Activated naive CD4-positive, alpha-beta T cell treated with anti-CD3 and anti-CD28 coated beads, Interleukin-2, amount 50 U/mL, for 72 hours (primary cell): ENCODE results near the gene MAFB. TPM values are rescaled to one million over a fixed set of nuclear protein-coding genes. Genes with fewer than 3 reads are reported as not detected.
"Not testable (repeated sequence)": the region's sequence is repeated elsewhere in the genome, so short reads cannot be mapped to it uniquely, and the experiment has no call there.

Experiments
- ATAC-seq, 2 donors: fragments of 150-1000 bp; cut with Tn5 transposase; 2 replicates each; pipeline ENCODE4 v1.10.0; 2021; ENCODE audit warnings: mild to moderate bottlenecking in 2 of 2, moderate library complexity in 2 of 2
- DNase-seq, 2 donors: peaks; one replicate each; pipeline ENCODE4 v3.0.0; 2021 to 2022; ENCODE audit warnings: low spot score in 2 of 2
- H3K27ac Mint-ChIP-seq, 2 donors: one replicate each; pipeline ENCODE4 v1.8.0; 2022; ENCODE audit warnings: mild to moderate bottlenecking in 2 of 2, mixed read lengths in 2 of 2
- H3K36me3 Mint-ChIP-seq, 2 donors: one replicate each; pipeline ENCODE4 v1.8.0; 2022; ENCODE audit warnings: mixed read lengths in 2 of 2
- H3K9me3 Mint-ChIP-seq, 2 donors: one replicate each; pipeline ENCODE4 v1.8.0; 2022; ENCODE audit warnings: mixed read lengths in 2 of 2
- total RNA-seq, 2 donors: library from RNA; stranded (reverse); gene quantifications; one replicate each; pipeline ENCODE4 v1.2.3, GENCODE V29; 2022

Gene MAFB
- total RNA-seq, result under 1 TPM in 1 of 2 donors, not detected in 1; 0.12 TPM

GRCh38 chr20:40689100-40689942 lies at the start of gene MAFB:
Gene MAFB (minus strand): TSS chr20:40689236. CDS start chr20:40688850, 386 bp downstream.
- ATAC-seq (peak; percentile 54 to 81), DNase-seq (peak in 1 of 2 donors; percentile 61)
- H3K9me3 Mint-ChIP-seq, result no peaks in the 10 kb centered on the region
- peaks cover 0 to 11% of the 10 kb centered on the region in 2 donors for H3K36me3 Mint-ChIP-seq
- H3K27ac Mint-ChIP-seq, result no peak within 1 kb of the TSS

GRCh38 chr20:40736468-40736867 lies 47.4 kb upstream of the MAFB start:
- H3K27ac Mint-ChIP-seq, H3K36me3 Mint-ChIP-seq, H3K9me3 Mint-ChIP-seq, ATAC-seq, DNase-seq: not testable (repeated sequence)

- H3K36me3 Mint-ChIP-seq, result no peaks in the 10 kb centered on the region
- no peak overlapping the region for H3K27ac Mint-ChIP-seq
- peaks cover 0 to 5% of the 10 kb centered on the region in 2 donors for H3K9me3 Mint-ChIP-seq
Measured at GRCh38 chr20:40728996-40729395, 40.0 kb upstream of the MAFB start.

GRCh38 chr20:40728470-40728869 lies 39.4 kb upstream of the MAFB start:
- no peak for DNase-seq
- no peak overlapping the region for H3K27ac Mint-ChIP-seq
- peaks cover 0 to 5% of the 10 kb centered on the region in 2 donors for H3K9me3 Mint-ChIP-seq
- no peaks in the 10 kb centered on the region for H3K36me3 Mint-ChIP-seq
- ATAC-seq, result no peak

More at GRCh38 chr20:40728996-40729395, 40.0 kb upstream of the MAFB start:
- ATAC-seq (no peak), DNase-seq (no peak)

GRCh38 chr20:40727960-40728359 lies 38.9 kb upstream of the MAFB start:
- no peak overlapping the region for H3K27ac Mint-ChIP-seq
- peaks cover 0 to 5% of the 10 kb centered on the region in 2 donors for H3K9me3 Mint-ChIP-seq
- ATAC-seq (no peak), DNase-seq (no peak)
- H3K36me3 Mint-ChIP-seq, result no peaks in the 10 kb centered on the region

- DNase-seq (no peak), ATAC-seq (no peak)
- peaks cover 0 to 5% of the 10 kb centered on the region in 2 donors for H3K9me3 Mint-ChIP-seq
- H3K27ac Mint-ChIP-seq, result no peak overlapping the region
- no peaks in the 10 kb centered on the region for H3K36me3 Mint-ChIP-seq
Measured at GRCh38 chr20:40726776-40727175, 37.7 kb upstream of the MAFB start.

GRCh38 chr20:40724566-40724965 lies 35.5 kb upstream of the MAFB start:
- Mint-ChIP-seq H3K36me3 (no peaks in the 10 kb centered on the region), H3K27ac (no peak overlapping the region), H3K9me3 (peaks cover 0 to 5% of the 10 kb centered on the region in 2 donors)
- DNase-seq (no peak), ATAC-seq (no peak)

- DNase-seq (no peak), ATAC-seq (no peak)
- Mint-ChIP-seq H3K36me3 (no peaks in the 10 kb centered on the region), H3K9me3 (no peaks in the 10 kb centered on the region), H3K27ac (no peak overlapping the region)
Measured at GRCh38 chr20:40720826-40721225, 31.8 kb upstream of the MAFB start.

GRCh38 chr20:40720099-40720498 lies 31.1 kb upstream of the MAFB start:
- no peak for ATAC-seq

GRCh38 chr20:40718982-40719729 lies 30.1 kb upstream of the MAFB start:
- H3K36me3 Mint-ChIP-seq, result no peaks in the 10 kb centered on the region
- ATAC-seq (no peak), DNase-seq (no peak)
- no peaks in the 10 kb centered on the region for H3K9me3 Mint-ChIP-seq
- H3K27ac Mint-ChIP-seq, result no peak overlapping the region

More at GRCh38 chr20:40720099-40720498, 31.1 kb upstream of the MAFB start:
- Mint-ChIP-seq H3K36me3 (no peaks in the 10 kb centered on the region), H3K27ac (no peak overlapping the region), H3K9me3 (no peaks in the 10 kb centered on the region)
- DNase-seq, result no peak

- no peaks in the 10 kb centered on the region for H3K9me3 Mint-ChIP-seq
- DNase-seq (no peak), ATAC-seq (no peak)
- H3K36me3 Mint-ChIP-seq, result no peaks in the 10 kb centered on the region
- no peak overlapping the region for H3K27ac Mint-ChIP-seq
Measured at GRCh38 chr20:40718214-40718977, 29.4 kb upstream of the MAFB start.

- H3K36me3 Mint-ChIP-seq, result no peaks in the 10 kb centered on the region
- DNase-seq, result no peak
- no peaks in the 10 kb centered on the region for H3K9me3 Mint-ChIP-seq
- ATAC-seq, result no peak
- no peak overlapping the region for H3K27ac Mint-ChIP-seq
Measured at GRCh38 chr20:40717343-40717865, 28.4 kb upstream of the MAFB start.

- Mint-ChIP-seq H3K9me3 (no peaks in the 10 kb centered on the region), H3K27ac (no peak overlapping the region), H3K36me3 (no peaks in the 10 kb centered on the region)
- DNase-seq (no peak), ATAC-seq (no peak)
Measured at GRCh38 chr20:40715491-40715890, 26.5 kb upstream of the MAFB start.

- Mint-ChIP-seq H3K27ac (no peak overlapping the region), H3K36me3 (no peaks in the 10 kb centered on the region), H3K9me3 (no peaks in the 10 kb centered on the region)
- ATAC-seq, result no peak
- no peak for DNase-seq
Measured at GRCh38 chr20:40714916-40715315, 25.9 kb upstream of the MAFB start.

- no peak for DNase-seq
- ATAC-seq, result no peak
- no peaks in the 10 kb centered on the region for H3K36me3 Mint-ChIP-seq
- no peak overlapping the region for H3K27ac Mint-ChIP-seq
- no peaks in the 10 kb centered on the region for H3K9me3 Mint-ChIP-seq
Measured at GRCh38 chr20:40714109-40714508, 25.1 kb upstream of the MAFB start.

- Mint-ChIP-seq H3K36me3 (no peaks in the 10 kb centered on the region), H3K9me3 (no peaks in the 10 kb centered on the region), H3K27ac (no peak overlapping the region)
- ATAC-seq (no peak), DNase-seq (no peak)
Measured at GRCh38 chr20:40713508-40713907, 24.5 kb upstream of the MAFB start.

- ATAC-seq, result no peak
- Mint-ChIP-seq H3K36me3 (no peaks in the 10 kb centered on the region), H3K9me3 (no peaks in the 10 kb centered on the region), H3K27ac (no peak overlapping the region)
- DNase-seq, result no peak
Measured at GRCh38 chr20:40711079-40711478, 22.0 kb upstream of the MAFB start.
